NCI-H146 treated with DMSO at 0.1 percent for 48 hours (cell line): ENCODE results near the gene DCUN1D2.
"Not testable (repeated sequence)": the region's sequence is repeated elsewhere in the genome, so short reads cannot be mapped to it uniquely, and the experiment has no call there.

Experiments used
- DNase-seq: peaks from one replicate; lab custom pipeline; 2025; ENCODE audit not compliant: unreplicated experiment; lab: John Stamatoyannopoulos, UW

The DCUN1D2 gene

DNA sequence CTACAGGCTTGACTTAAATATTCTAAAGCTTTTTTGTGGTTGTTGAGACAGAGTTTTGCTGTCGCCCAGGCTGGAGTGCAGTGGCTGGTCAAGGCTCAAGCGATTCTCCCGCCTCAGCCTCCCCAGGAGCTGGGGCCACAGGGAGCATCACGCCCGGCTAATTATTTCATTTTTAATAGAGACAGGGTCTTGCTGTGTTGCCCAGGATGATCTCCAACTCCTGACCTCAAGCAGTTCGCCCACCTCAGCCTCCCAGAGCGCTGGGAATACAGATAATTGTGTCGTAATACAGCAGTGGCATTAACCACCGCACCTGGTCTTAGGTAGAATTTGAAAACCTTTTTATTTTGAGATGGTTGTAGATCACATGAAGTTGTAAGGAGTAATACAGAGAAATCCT is 1.5 kb upstream of the DCUN1D2 start:
- no peak for DNase-seq

- peak; percentile 34 for DNase-seq
Measured at GRCh38 chr13:113491418-113491883, 940 bp upstream of the DCUN1D2 start.

GRCh38 chr13:113489549-113490495 is 689 bp downstream of the DCUN1D2 start:
- DNase-seq, result peak; percentile 53

- peak; percentile 34 for DNase-seq
Measured at GRCh38 chr13:113489171-113489548, 1.4 kb downstream of the DCUN1D2 start.

- DNase-seq, result no peak
Measured at GRCh38 chr13:113488283-113488682, 2.2 kb downstream of the DCUN1D2 start.

DNA sequence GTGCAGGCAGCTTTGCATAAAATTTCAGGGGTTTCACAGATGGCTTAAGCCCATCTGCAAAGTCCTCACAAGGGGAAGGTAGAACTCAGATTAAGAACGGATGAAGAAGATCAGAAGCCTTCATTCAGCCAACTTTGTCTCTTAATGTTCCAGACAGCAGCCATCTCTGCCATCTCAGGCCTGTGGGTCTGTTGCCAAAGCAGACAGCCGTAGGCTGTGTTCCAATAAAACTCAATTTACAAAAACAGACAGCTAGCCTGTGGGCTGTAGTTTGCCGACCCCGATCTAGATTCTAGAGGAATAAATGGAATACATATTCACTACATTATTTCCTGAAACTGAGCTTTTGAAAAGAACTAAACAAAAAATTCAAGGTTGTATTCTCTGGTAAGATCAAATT is 3.8 kb downstream of the DCUN1D2 start:
- DNase-seq, result no peak

- no peak for DNase-seq
Measured at GRCh38 chr13:113485545-113485944, 5.0 kb downstream of the DCUN1D2 start.

- no peak for DNase-seq
Measured at GRCh38 chr13:113483504-113484293, 6.8 kb downstream of the DCUN1D2 start.

DNA sequence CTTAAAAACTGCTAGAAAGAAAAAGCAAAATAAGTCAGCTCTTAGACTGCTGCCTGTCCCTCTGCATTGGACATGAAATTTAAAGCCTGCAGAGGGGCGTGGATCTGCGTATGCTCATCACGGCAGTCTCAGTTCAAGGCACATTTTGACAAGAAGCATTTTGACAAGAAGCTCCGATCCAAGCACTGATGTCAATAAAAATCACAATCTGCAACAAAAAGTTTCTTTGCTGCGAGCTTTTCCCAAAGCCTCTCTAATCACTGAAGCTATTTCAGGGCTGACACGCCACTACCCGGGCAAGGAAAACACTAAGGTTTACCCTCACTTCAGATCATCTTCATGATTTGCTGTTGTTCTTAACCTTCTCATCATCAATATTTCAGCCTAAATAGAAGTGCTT is 7.4 kb downstream of the DCUN1D2 start:
- no peak for DNase-seq

DNA sequence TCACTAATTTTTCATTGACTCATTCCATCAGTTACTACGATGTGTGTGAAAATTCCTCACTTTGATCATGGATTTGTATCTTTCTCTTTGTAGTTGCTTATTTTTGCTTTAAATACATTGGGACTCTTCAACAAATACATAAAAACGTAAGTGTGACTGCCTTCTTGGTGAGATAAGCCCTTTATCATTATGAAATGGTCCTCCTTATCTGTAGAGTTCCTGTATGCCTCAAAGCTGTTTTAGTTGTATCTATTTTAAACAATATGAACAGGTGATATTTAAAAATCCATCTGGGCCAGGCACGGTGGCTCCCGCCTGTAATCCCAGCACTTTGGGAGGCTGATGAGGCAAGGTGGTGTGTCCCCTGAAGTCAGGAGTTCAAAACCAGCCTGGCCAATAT is 11.3 kb downstream of the DCUN1D2 start:
- DNase-seq, result no peak

DNA sequence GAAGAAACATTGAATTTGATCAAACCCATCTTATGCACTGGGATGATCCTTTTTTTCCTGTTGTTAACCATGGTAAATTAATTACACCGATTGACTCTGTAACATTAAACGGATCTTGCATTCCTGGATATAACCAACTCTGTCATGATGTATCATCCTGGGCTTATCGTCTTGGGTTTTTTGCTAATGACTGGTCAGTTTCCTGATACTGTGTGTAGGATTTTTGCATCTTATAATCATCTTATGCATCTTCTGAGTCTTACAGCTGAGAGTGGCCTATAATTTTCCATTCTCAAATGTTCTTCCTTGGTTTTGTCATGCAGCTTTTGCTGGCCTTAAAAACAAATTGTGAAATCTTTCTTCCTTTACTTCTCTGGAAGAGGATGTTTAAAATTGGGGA is 12.8 kb downstream of the DCUN1D2 start:
- no peak for DNase-seq

DNA sequence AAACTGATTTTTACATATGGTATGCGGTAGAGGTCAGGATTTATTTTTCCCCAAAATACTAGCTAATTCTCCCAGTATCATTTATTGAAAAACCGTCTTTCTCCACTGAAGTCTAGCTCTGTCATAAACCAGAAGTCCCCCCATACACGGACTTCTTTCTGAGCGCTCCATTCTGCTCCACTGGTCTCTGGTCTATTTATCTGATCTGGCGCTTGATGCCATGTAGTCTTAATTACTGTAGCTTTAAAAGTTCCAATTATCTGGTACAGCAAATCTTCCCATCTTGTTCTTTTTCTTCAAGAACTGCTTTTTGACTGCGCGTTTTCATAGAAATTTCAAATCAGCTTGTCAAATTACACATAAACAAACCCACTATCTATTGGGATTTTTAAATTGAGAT is 13.7 kb downstream of the DCUN1D2 start:
- no peak for DNase-seq

- no peak for DNase-seq
Measured at GRCh38 chr13:113475911-113476310, 14.6 kb downstream of the DCUN1D2 start.

DNA sequence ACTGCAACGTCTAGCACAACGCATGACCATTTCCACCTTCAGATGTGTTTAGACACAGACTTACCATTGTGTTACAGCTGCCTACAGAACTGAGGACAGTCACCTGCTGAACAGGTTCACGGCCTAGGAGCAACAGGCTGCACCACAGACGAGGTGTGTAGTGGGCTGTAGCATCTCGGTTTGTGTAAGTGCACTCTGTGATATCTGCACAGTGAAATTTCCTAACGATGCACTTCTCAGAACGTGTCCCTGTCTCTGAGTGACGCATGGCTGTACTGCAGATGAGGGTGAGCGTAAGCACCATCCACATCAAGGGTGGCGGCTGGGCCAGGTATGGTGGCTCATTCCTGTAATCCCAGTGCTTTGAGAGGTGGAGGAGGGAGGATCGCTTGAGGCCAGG is 15.2 kb downstream of the DCUN1D2 start:
- DNase-seq, result no peak

DNA sequence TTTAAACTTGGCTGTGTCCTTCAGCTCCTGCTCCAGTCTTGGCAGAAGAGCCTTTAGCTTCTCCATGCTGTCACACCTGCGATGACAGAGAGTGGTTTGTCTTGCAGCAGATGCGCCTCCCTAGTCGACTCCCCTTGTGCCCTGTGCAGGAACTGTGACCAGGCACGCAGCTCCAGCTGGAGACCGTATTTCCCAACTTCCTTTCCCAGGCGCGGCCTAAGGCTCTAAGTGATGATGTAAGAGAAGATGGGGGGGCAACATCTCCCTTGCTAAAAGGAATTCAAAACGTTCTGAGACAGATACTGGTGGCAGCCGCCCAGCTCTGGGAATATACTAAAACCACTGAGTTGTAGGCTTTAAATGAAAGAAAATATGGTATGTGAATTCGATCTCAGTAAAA is 16.3 kb downstream of the DCUN1D2 start:
- DNase-seq, result no peak

GRCh38 chr13:113472355-113473025 is 18.0 kb downstream of the DCUN1D2 start:
- no peak for DNase-seq

- no peak for DNase-seq
Measured at GRCh38 chr13:113471844-113472243, 18.7 kb downstream of the DCUN1D2 start.

DNA sequence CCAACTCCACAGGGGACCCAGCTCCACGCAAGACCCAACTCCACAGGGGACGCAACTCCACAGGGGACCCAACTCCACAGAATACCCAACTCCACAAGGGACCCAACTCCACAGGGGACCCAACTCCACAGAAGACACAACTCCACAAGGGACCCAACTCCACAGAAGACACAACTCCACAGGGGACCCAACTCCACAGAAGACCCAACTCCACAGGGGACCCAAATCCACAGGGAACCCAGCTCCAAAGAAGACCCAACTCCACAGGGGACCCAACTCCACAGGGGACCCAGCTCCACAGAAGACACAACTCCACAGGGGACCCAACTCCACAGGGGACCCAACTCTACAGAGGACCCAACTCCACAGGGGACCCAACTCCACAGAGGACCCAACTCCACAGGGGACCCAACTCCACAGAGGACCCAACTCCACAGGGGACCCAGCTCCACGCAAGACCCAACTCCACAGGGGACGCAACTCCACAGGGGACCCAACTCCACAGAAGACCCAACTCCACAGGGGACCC is 19.8 kb downstream of the DCUN1D2 start:
- not testable (repeated sequence) for DNase-seq

DNA sequence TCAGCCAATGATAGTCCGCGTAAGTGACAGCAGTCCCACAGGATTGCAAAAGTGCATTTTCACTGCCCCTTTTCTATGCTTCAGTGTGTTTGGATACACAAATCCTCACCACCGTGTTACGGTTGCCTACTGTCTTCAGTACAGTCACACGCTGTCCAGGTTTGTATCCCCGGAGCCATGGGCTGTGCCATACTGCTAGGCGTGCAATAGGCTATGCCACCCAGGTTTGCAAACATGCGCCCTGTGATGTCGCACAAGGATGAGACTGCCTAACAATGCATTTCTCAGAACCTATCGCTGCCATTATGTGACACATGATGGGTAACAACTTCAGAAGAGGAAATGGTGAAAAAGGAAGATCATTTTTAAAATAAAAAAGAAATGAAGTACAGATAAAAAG is 20.4 kb downstream of the DCUN1D2 start:
- no peak for DNase-seq

- DNase-seq, result no peak
Measured at GRCh38 chr13:113469582-113469981, 20.9 kb downstream of the DCUN1D2 start.
